PC-3 (cell line): ENCODE data around the gene ORM2. TPM values are rescaled to one million over a fixed set of nuclear protein-coding genes. Genes with fewer than 3 reads are reported as not detected.

Experiments used
- ATAC-seq: fragments of 200-7000 bp; cut with Tn5 transposase; 2 replicates; pipeline ENCODE4 v1.9.1; 2020; ENCODE audit warnings: mild to moderate bottlenecking, moderate library complexity
- BruUV-seq: library from RNA; stranded (reverse); fragments of 400-500 nt; replicated peaks from 2 replicates; lab custom pipeline; 2021; lab: Mats Ljungman, UMichigan
- CTCF ChIA-PET: fragments of 300-600 bp; sonication (Branson Sonifier 250); formaldehyde crosslinking; loops from one replicate; lab custom pipeline; 2022; ENCODE audit warnings: antibody characterized with exemption; lab: Charles Lee
- POLR2A ChIA-PET: fragments of 300-600 bp; sonication (Branson Sonifier 250); formaldehyde crosslinking; loops from one replicate; lab custom pipeline; 2022; ENCODE audit warnings: antibody characterized with exemption; ENCODE audit not compliant: unreplicated experiment; lab: Charles Lee
- DNase-seq: peaks from one replicate; pipeline ENCODE4 v3.0.0-alpha.2; 2015
- H2AFZ ChIP-seq: fragments of 300-600 bp; sonication (generic); 2 replicates; pipeline ENCODE4 v1.6.0; 2016; ENCODE audit warnings: antibody characterized with exemption, low read length
- H3F3A ChIP-seq: fragments of 300-600 bp; sonication (generic); one replicate; pipeline ENCODE4 v1.6.0; 2017; ENCODE audit warnings: antibody characterized with exemption, low read length, control low read depth, mild to moderate bottlenecking; ENCODE audit not compliant: unreplicated experiment
- H3K27ac ChIP-seq: fragments of 300-600 bp; sonication (generic); 2 replicates; pipeline ENCODE4 v1.5.1; 2016; ENCODE audit warnings: mild to moderate bottlenecking, low read length
- H3K27me3 ChIP-seq: fragments of 300-600 bp; sonication (generic); 2 replicates; pipeline ENCODE4 v1.6.1; 2016; ENCODE audit warnings: low read length, mixed read lengths
- H3K36me3 ChIP-seq: fragments of 300-600 bp; sonication (generic); 2 replicates; pipeline ENCODE4 v1.6.1; 2016; ENCODE audit warnings: low read depth, mixed run types, low read length, mixed read lengths
- H3K4me1 ChIP-seq: fragments of 300-600 bp; sonication (generic); 2 replicates; pipeline ENCODE4 v1.5.1; 2016; ENCODE audit warnings: low read length; ENCODE audit not compliant: insufficient read depth
- H3K4me2 ChIP-seq: fragments of 300-600 bp; sonication (generic); 2 replicates; pipeline ENCODE4 v1.6.0; 2016; ENCODE audit warnings: low read length
- H3K4me3 ChIP-seq: fragments of 300-600 bp; sonication (generic); 2 replicates; pipeline ENCODE4 v1.5.1; 2016; ENCODE audit warnings: mild to moderate bottlenecking, low read length, mixed read lengths
- H3K79me2 ChIP-seq: fragments of 300-600 bp; sonication (generic); 2 replicates; pipeline ENCODE4 v1.6.1; 2017; ENCODE audit warnings: low read length, mixed read lengths
- H3K9ac ChIP-seq: fragments of 300-600 bp; sonication (generic); 2 replicates; pipeline ENCODE4 v1.6.0; 2016; ENCODE audit warnings: mild to moderate bottlenecking, low read length
- H3K9me2 ChIP-seq: fragments of 300-600 bp; sonication (generic); replicated peaks from 2 replicates; pipeline ENCODE4 v1.6.1; 2016; ENCODE audit warnings: mixed run types, low read length, mixed read lengths
- H3K9me3 ChIP-seq: fragments of 300-600 bp; sonication (generic); 2 replicates; pipeline ENCODE4 v1.6.1; 2016; ENCODE audit warnings: low read length, mixed read lengths
- H4K20me1 ChIP-seq: fragments of 300-600 bp; sonication (generic); 2 replicates; pipeline ENCODE4 v1.6.1; 2016; ENCODE audit warnings: low read length, mixed read lengths
- EZH2 ChIP-seq: fragments of 300-600 bp; sonication (generic); IDR thresholded peaks from one replicate; pipeline ENCODE4 v1.6.1; 2017; ENCODE audit warnings: antibody characterized with exemption, mild to moderate bottlenecking, low read length; ENCODE audit not compliant: unreplicated experiment
- EZH2phosphoT487 ChIP-seq: fragments of 300-600 bp; sonication (generic); IDR thresholded peaks from 2 replicates; pipeline ENCODE4 v1.6.1; 2018; ENCODE audit warnings: mild to moderate bottlenecking, antibody characterized with exemption, low read length, borderline replicate concordance
- intact Hi-C: fragments of 100-400 bp; cut with micrococcal nuclease; formaldehyde crosslinking; loops from 2 replicates; pipeline ENCODE4 v1.9.0; 2023
- total RNA-seq: library from RNA; depleted of rRNA; stranded (reverse); fragments of >200 nt; gene quantifications from 2 replicates; pipeline ENCODE4 v1.2.3, GENCODE V29; 2014
- TF ChIP-seq, protein P1 (sequence below): fragments of 300-600 bp; sonication (generic); conservative IDR thresholded peaks from 2 replicates; pipeline ENCODE4 v1.5.1; 2017; ENCODE audit warnings: antibody characterized with exemption, low read depth, mild to moderate bottlenecking, low read length

Gene ORM2
- total RNA-seq, 1 experiment from 2014 or later, result not detected

DNA sequence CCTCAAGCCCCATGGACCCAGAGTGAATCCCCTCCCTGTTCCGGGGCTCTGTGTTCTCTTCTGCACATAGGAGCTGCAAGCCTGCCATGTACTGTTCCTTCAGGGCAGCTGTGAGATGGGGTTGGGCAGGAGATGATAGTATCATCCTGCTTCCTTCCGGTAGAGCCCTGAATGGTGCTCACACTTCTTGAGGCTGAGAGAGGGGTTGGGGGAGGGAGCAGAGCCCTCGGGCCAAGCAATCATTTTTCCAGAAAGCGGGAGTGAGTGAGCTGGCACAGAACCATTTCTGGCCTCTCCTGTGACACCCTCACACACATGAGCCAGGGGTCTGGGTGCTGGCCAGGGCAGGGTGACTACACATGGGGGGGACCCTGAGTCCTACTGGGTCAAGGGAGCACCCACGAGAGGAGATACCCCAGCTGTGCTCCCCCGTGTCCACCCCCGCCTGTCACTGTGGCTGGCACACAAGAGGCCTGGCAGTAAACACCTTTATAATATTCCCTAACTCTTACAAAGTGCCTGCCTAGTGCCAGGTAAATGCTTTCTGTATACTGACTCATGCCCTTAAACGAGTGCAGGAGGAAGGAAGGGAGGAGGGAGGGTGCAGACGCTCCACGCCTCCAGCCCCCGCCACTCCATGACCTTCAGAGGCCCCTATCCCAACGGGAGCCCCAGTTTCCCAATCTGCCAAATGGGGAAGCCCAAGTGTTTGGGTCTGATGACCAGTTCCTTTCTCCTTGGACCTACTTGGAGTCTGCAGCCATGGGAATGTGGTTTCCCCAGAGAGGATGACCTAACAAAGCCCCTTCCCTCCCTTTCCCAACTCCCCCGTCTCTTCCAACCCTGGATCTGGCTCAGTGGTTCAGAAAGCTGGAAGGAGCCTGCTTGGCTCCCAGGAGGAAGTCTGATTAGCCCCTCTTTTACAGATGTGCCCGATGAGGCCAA, 42.6 kb downstream of the ORM2 start:
- no TSS peak for BruUV-seq
- Histone ChIP-seq H4K20me1 (no peaks in the 10 kb centered on the region), H3K4me2 (peak overlapping the region; percentile 75), H3K9ac (peak overlapping the region; percentile 50), H3K36me3 (no peaks in the 10 kb centered on the region; the same call in 1 of the 2 replicates), H3K4me1 (peaks cover 29% of the 10 kb centered on the region), H3F3A (no peaks in the 10 kb centered on the region), H3K4me3 (no peak overlapping the region; the same call in 1 of the 2 replicates), H3K79me2 (no peaks in the 10 kb centered on the region), H3K9me3 (no peaks in the 10 kb centered on the region), H3K27ac (peak overlapping the region; percentile 92), H2AFZ (no peak overlapping the region), H3K9me2 (no peaks in the 10 kb centered on the region), H3K27me3 (no peaks in the 10 kb centered on the region)
- TF ChIP-seq, protein P1, sequence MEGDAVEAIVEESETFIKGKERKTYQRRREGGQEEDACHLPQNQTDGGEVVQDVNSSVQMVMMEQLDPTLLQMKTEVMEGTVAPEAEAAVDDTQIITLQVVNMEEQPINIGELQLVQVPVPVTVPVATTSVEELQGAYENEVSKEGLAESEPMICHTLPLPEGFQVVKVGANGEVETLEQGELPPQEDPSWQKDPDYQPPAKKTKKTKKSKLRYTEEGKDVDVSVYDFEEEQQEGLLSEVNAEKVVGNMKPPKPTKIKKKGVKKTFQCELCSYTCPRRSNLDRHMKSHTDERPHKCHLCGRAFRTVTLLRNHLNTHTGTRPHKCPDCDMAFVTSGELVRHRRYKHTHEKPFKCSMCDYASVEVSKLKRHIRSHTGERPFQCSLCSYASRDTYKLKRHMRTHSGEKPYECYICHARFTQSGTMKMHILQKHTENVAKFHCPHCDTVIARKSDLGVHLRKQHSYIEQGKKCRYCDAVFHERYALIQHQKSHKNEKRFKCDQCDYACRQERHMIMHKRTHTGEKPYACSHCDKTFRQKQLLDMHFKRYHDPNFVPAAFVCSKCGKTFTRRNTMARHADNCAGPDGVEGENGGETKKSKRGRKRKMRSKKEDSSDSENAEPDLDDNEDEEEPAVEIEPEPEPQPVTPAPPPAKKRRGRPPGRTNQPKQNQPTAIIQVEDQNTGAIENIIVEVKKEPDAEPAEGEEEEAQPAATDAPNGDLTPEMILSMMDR, result no peak
- no peak for TF ChIP-seq EZH2phosphoT487
- TF ChIP-seq EZH2, result no peak
- DNase-seq (peak; percentile 76), ATAC-seq (peak; percentile 89)
- intact Hi-C loops, result no loop called here
- CTCF ChIA-PET, result no interaction called here
- POLR2A ChIA-PET, result no interaction called here

DNA sequence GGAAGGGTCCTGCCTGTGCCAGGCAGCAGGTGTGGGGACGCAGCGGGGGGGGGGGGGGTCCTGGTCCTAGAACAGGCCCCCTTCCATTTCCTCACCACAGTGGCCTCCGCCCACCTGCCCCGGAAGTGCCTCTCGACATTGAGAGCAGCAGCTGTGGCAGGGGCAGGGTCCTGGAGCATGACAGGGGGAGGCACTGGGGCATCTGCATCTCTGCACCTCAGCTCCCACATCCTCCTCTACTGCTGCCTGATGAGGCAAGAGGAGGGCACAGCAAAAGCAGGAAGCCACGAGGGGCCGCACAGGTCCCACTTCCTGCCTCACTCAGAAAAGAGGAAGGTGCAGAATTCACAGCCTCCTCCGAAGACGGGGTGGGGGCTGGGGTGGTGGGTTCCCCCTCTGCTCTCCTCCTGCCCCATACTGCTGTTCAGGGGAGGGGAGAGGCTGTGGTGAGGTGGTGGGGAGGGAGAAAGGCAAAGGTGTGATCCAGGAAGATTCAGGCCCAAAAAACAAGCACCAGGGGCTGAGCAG, 43.3 kb downstream of the ORM2 start:
- BruUV-seq, result no TSS peak
- POLR2A ChIA-PET, result no interaction called here

More for the DNA sequence above, 43.3 kb downstream of the ORM2 start:
- H3K9me3 ChIP-seq, result no peaks in the 10 kb centered on the region
- intact Hi-C loops, result no loop called here
- H2AFZ ChIP-seq, result no peak overlapping the region
- no peaks in the 10 kb centered on the region; the same call in 1 of the 2 replicates for H3K36me3 ChIP-seq
- ATAC-seq (no peak), DNase-seq (no peak)
- H3K4me1 ChIP-seq, result peaks cover 25% of the 10 kb centered on the region
- H4K20me1 ChIP-seq, result no peaks in the 10 kb centered on the region
- H3K27me3 ChIP-seq, result no peaks in the 10 kb centered on the region
- no peaks in the 10 kb centered on the region for H3K79me2 ChIP-seq
- no peaks in the 10 kb centered on the region for H3F3A ChIP-seq
- no peaks in the 10 kb centered on the region for H3K9me2 ChIP-seq
- H3K4me2 ChIP-seq, result peak overlapping the region; percentile 75
- H3K27ac ChIP-seq, result peak overlapping the region; percentile 92
- no peak overlapping the region for H3K4me3 ChIP-seq
- CTCF ChIA-PET, result no interaction called here
- TF ChIP-seq EZH2 (no peak), EZH2phosphoT487 (no peak)
- TF ChIP-seq, protein P1, result no peak
- H3K9ac ChIP-seq, result no peak overlapping the region
